Transverse colon (tissue), 4 donors: Measurements from ENCODE around the gene IL3.

Experiments used
- CTCF ChIP-seq, 5 experiments: fragments of 200-600 bp in 3 of 5; fragments of 450-650 bp in 2 of 5; sonication (generic) in 3 of 5; IDR thresholded peaks; 1 replicate in 2 of 5; 2 replicates in 3 of 5; pipeline ENCODE4 v1.5.1; 2016 to 2017; ENCODE audit warnings: antibody characterized with exemption in 5 of 5, inconsistent platforms in 3 of 5, mild to moderate bottlenecking in 2 of 5, moderate library complexity in 1 of 5
- EP300 ChIP-seq: sonication (generic); formaldehyde crosslinking; IDR thresholded peaks from one replicate; pipeline ENCODE4 v1.6.1; 2017; ENCODE audit warnings: antibody characterized with exemption, low read depth
- POLR2A ChIP-seq: fragments of 450-650 bp; IDR thresholded peaks from one replicate; pipeline ENCODE4 v1.6.1; 2016; ENCODE audit warnings: antibody characterized with exemption, mild to moderate bottlenecking, moderate library complexity
- POLR2AphosphoS5 ChIP-seq, 3 donors: sonication (generic); formaldehyde crosslinking; IDR thresholded peaks; one replicate each; pipeline ENCODE4 v1.6.1; 2016; ENCODE audit warnings: antibody characterized with exemption in 3 of 3

GRCh38 chr5:132030610-132031009, 29.8 kb upstream of the IL3 start:
- TF ChIP-seq CTCF (IDR thresholded peaks at IDR 0.05), result no peak
- TF ChIP-seq EP300, result no peak
- no peak for TF ChIP-seq POLR2A
- no peak for TF ChIP-seq POLR2AphosphoS5 (IDR thresholded peaks at IDR 0.05)
